GM13977 (cell line): ENCODE measurements around the gene TUSC7.

Experiments used
- DNase-seq: peaks from one replicate; pipeline ENCODE4 v3.0.0; 2012; ENCODE audit warnings: low spot score
- in situ Hi-C: fragments of 300-500 bp; cut with MboI; formaldehyde crosslinking; loops from one replicate; pipeline ENCODE4 v1.12.0; 2022; ENCODE audit warnings: low sequenced_read_pairs, low pct_unique_long_range_greater_than_20kb, mixed read lengths, inconsistent platforms; ENCODE audit not compliant: unreplicated experiment
- TF ChIP-seq, protein P1 (sequence below): IDR thresholded peaks from 2 replicates; pipeline ENCODE4 v1.5.1; 2012; ENCODE audit warnings: mild to moderate bottlenecking, control low read depth; ENCODE audit not compliant: insufficient read depth; ENCODE audit errors: extremely low read depth, missing control alignments

The TUSC7 gene

DNA sequence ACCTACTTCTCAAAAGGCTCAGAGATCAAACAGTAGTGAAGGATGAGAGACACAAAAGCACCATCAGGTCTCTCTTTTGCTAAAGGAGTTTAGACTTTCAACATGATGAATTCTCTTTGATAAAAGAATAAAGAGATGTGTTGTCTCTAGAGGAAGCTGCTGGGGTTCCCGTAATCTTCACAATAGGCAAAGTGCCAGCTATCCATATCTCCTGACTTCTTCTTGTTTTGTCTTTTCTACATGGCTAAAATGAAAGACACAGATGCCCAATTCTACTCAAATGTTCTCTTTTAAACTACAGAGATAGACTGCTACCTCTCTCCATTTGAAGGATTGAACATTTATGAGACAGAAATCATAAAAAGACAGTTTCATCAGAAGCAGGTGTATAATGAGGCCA is 38.4 kb upstream of the TUSC7 start:
- DNase-seq, result no peak
- in situ Hi-C loops, result no loop called here
- TF ChIP-seq, protein P1, sequence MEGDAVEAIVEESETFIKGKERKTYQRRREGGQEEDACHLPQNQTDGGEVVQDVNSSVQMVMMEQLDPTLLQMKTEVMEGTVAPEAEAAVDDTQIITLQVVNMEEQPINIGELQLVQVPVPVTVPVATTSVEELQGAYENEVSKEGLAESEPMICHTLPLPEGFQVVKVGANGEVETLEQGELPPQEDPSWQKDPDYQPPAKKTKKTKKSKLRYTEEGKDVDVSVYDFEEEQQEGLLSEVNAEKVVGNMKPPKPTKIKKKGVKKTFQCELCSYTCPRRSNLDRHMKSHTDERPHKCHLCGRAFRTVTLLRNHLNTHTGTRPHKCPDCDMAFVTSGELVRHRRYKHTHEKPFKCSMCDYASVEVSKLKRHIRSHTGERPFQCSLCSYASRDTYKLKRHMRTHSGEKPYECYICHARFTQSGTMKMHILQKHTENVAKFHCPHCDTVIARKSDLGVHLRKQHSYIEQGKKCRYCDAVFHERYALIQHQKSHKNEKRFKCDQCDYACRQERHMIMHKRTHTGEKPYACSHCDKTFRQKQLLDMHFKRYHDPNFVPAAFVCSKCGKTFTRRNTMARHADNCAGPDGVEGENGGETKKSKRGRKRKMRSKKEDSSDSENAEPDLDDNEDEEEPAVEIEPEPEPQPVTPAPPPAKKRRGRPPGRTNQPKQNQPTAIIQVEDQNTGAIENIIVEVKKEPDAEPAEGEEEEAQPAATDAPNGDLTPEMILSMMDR, result no peak

DNA sequence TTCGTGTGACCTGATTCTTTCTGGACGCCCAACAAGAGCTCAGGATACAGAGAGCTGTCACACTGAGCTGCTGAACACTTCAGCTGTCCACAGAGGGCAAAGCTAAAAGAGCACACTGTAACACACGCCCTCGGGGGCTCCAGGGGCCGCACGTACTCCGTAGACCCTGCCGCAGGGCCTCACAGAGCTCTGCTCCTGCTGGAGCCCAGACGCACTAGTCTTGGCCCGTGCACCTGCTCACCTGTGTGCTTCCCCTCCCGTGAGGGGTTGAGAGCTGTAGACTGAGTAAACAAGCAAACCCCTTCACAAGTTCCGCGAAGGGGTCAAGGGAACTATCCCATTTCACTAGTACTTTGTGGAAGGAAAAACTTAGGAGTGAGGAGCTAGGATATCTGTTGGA is 30.7 kb upstream of the TUSC7 start:
- no peak for DNase-seq
- TF ChIP-seq, protein P1, result no peak
- in situ Hi-C loops, result no loop called here

DNA sequence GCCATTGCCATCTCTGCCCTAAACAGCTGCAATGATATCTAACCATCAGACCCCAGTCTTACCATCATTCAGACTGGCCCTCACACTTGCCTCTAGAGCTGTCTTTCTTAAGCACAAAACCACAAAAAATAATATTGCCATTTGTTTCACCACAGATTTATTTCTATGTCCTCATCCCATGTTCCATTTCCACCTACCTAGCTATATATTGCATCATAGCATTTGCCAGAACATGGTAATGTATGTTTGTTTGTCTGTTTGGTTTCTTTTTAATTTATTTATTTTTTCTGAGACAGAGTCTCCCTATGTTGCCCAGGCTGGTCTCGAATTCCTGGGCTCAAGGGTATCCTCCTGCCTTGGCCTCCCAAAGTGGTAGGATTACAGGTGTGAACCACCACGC is 18.5 kb upstream of the TUSC7 start:
- DNase-seq, result no peak
- in situ Hi-C loops, result no loop called here
- TF ChIP-seq, protein P1, result no peak

DNA sequence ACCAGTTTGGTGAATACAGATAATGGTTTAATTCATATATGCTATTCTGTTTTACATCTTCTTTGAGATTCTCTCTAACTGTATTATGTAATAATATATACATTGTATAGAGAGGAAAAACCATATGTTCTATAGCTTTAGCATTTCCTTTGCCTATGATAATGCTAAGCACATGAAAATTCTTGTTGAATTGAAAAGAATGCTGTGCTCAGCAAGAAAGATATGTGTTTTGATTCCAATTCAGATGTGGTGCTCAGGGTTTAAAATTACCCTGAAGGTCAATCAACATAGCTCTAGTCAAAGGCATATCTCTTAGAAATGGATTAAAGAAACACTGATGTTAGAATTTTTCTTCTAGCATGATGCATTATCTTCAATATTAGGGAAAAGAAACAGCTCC is 8.5 kb upstream of the TUSC7 start:
- in situ Hi-C loops, result no loop called here
- TF ChIP-seq, protein P1, result no peak
- DNase-seq, result no peak

DNA sequence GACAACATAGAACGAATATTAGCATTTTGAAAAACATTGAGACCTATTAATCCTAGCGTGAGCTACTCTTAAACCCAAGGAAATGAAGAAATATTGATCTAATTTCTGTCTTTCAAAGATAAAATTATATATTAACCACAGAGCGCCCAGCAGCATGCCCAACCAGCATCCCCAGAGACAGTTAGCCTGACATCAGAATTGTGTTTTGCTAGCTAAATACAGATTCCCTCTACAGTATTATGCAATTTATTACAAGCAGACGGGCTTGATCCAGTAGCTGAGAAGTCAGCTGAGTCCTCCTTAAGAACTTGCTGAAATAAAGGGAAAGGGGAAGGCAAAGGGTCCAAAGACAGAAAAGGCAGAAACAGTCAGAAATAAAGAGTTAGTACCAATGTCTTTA is 7.2 kb upstream of the TUSC7 start:
- in situ Hi-C loops, result no loop called here
- DNase-seq, result no peak
- TF ChIP-seq, protein P1, result no peak

DNA sequence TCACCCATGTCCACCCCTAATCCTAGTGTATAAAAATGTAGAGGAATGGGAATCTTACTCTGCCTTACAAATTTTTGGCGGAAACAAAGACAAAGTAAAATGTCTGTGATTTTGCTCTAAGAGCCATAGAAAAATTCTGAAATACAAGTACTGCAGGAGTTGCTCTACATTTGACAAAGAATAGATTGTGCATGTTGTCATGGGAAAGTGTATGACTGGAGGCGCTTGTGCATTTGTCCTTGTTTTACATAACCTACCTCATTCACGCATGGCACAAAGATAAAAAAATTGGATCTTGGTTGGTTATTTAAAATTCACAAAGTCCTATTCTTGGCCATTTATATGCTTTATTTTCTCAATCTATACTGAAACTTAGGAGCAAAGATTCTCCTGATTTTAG is 2.0 kb upstream of the TUSC7 start:
- in situ Hi-C loops, result no loop called here
- TF ChIP-seq, protein P1, result no peak
- no peak for DNase-seq

DNA sequence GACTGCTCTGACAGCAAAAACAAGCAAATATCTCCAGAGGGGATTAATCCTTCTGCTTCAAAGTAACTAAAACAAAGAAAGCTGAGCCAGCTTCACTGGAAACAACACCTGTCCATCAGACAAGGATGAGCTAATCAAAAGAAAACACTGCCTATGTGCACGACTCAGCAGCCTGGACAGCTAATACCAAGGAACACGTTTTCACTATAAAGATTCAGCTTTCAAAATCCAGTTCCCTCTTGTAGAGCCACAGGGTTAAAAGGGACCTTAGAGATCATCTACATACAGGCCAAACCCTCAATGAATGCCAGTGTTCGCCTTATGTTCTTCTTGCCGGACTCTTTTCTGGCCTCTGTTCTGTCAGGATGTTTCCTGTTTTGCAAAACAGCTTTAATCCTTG is 6.9 kb downstream of the TUSC7 start:
- in situ Hi-C loops, result no loop called here

More for the DNA sequence above, 6.9 kb downstream of the TUSC7 start:
- DNase-seq, result no peak
- TF ChIP-seq, protein P1, result no peak
